Measurements from ENCODE around the gene ALDH1A1. TPM values are rescaled to one million over a fixed set of nuclear protein-coding genes. Genes with fewer than 3 reads are reported as not detected.

Gene ALDH1A1
- total RNA-seq, 1 donor from 2014 or later: not detected

- Mint-ChIP-seq H3K36me3 (no peaks in the 10 kb centered on the region), H3K9me3 (no peaks in the 10 kb centered on the region), H3K27me3 (ENCODE audit: insufficient read depth, low read depth) (no peaks in the 10 kb centered on the region), H3K27ac (no peak overlapping the region), H3K4me3 (no peak overlapping the region), H3K4me1 (peaks cover 3% of the 10 kb centered on the region)
- DNase-seq (ENCODE audit: low spot score): no peak
- Histone ChIP-seq H3K4me2 (no peak overlapping the region), H2AFZ (replicated peaks) (no peak overlapping the region), H4K20me1 (ENCODE audit: low read depth) (no peaks in the 10 kb centered on the region), H3K79me2 (ENCODE audit: low read depth) (no peaks in the 10 kb centered on the region), H3K9me3 (ENCODE audit: low read depth) (no peaks in the 10 kb centered on the region), H3K36me3 (no peaks in the 10 kb centered on the region), H3K27me3 (no peaks in the 10 kb centered on the region), H3K9ac (no peak overlapping the region), H3K27ac (no peak overlapping the region), H3K4me3 (no peak overlapping the region), H3F3A (ENCODE audit: low read depth) (peaks cover 7% of the 10 kb centered on the region), H3K4me1 (peaks cover 29% of the 10 kb centered on the region)
- TF ChIP-seq EZH2phosphoT487 (IDR thresholded peaks at IDR 0.05) (no peak), CTCF (IDR thresholded peaks at IDR 0.05) (no peak), EZH2 (IDR thresholded peaks at IDR 0.05) (no peak)
Observed at GRCh38 chr9:72898360-72898759, 54.5 kb downstream of the ALDH1A1 start.

- Histone ChIP-seq H3K9ac (no peak overlapping the region), H3K36me3 (no peaks in the 10 kb centered on the region), H3K79me2 (ENCODE audit: low read depth) (no peaks in the 10 kb centered on the region), H3F3A (ENCODE audit: low read depth) (peaks cover 7% of the 10 kb centered on the region), H3K9me3 (ENCODE audit: low read depth) (no peaks in the 10 kb centered on the region), H2AFZ (replicated peaks) (no peak overlapping the region), H3K4me2 (no peak overlapping the region), H4K20me1 (ENCODE audit: low read depth) (no peaks in the 10 kb centered on the region), H3K27ac (no peak overlapping the region), H3K27me3 (no peaks in the 10 kb centered on the region), H3K4me3 (no peak overlapping the region), H3K4me1 (peaks cover 29% of the 10 kb centered on the region)
- TF ChIP-seq CTCF (IDR thresholded peaks at IDR 0.05): no peak
- TF ChIP-seq EZH2phosphoT487 (IDR thresholded peaks at IDR 0.05): no peak
- no peak for TF ChIP-seq EZH2 (IDR thresholded peaks at IDR 0.05)
- Mint-ChIP-seq H3K4me1 (peaks cover 3% of the 10 kb centered on the region), H3K4me3 (no peak overlapping the region), H3K27ac (no peak overlapping the region), H3K9me3 (no peaks in the 10 kb centered on the region), H3K27me3 (ENCODE audit: insufficient read depth, low read depth) (no peaks in the 10 kb centered on the region), H3K36me3 (no peaks in the 10 kb centered on the region)
- no peak for DNase-seq (ENCODE audit: low spot score)
Observed at GRCh38 chr9:72897069-72897649, 55.7 kb downstream of the ALDH1A1 start.

GRCh38 chr9:72896439-72896838 lies 56.4 kb downstream of the ALDH1A1 start:
- Mint-ChIP-seq H3K9me3 (no peaks in the 10 kb centered on the region), H3K4me3 (no peak overlapping the region), H3K27ac (no peak overlapping the region), H3K27me3 (ENCODE audit: insufficient read depth, low read depth) (no peaks in the 10 kb centered on the region), H3K4me1 (peaks cover 3% of the 10 kb centered on the region), H3K36me3 (no peaks in the 10 kb centered on the region)
- no peaks in the 10 kb centered on the region for H3K36me3 ChIP-seq
- no peak overlapping the region for H3K4me3 ChIP-seq
- no peak overlapping the region for H2AFZ ChIP-seq (replicated peaks)
- H4K20me1 ChIP-seq (ENCODE audit: low read depth): no peaks in the 10 kb centered on the region
- H3K27me3 ChIP-seq: no peaks in the 10 kb centered on the region
- H3K27ac ChIP-seq: no peak overlapping the region
- peaks cover 29% of the 10 kb centered on the region for H3K4me1 ChIP-seq
- TF ChIP-seq CTCF (IDR thresholded peaks at IDR 0.05) (no peak), EZH2 (IDR thresholded peaks at IDR 0.05) (no peak), EZH2phosphoT487 (IDR thresholded peaks at IDR 0.05) (no peak)
- no peak overlapping the region for H3K9ac ChIP-seq
- H3K79me2 ChIP-seq (ENCODE audit: low read depth): no peaks in the 10 kb centered on the region
- H3K9me3 ChIP-seq (ENCODE audit: low read depth): no peaks in the 10 kb centered on the region
- no peak overlapping the region for H3K4me2 ChIP-seq
- peaks cover 7% of the 10 kb centered on the region for H3F3A ChIP-seq (ENCODE audit: low read depth)
- DNase-seq (ENCODE audit: low spot score): no peak

All from neural progenitor cell (in vitro differentiated cells).